CD14-positive monocyte (primary cell): ENCODE measurements around the gene IRS2. TPM values are rescaled to one million over a fixed set of nuclear protein-coding genes. Genes with fewer than 3 reads are reported as not detected.

ENCODE experiments used
- DNase-seq, 3 donors: peaks; one replicate each; pipeline ENCODE4 v3.0.0-alpha.2; 2011 to 2022
- H2AFZ ChIP-seq: 2 replicates; pipeline ENCODE4 v1.6.0; 2012; ENCODE audit warnings: mild to moderate bottlenecking, low read depth, low read length, inconsistent platforms; ENCODE audit not compliant: insufficient read depth, poor library complexity, severe bottlenecking
- H3K27ac ChIP-seq, 2 donors: 1 replicate in 1 of 2; 2 replicates in 1 of 2; pipeline ENCODE4 v1.5.1; 2012 to 2013; ENCODE audit warnings: low read length in 2 of 2, control low read depth in 1 of 2, inconsistent platforms in 1 of 2, low read depth in 1 of 2, mild to moderate bottlenecking in 1 of 2
- H3K27me3 ChIP-seq, 2 donors: one replicate each; pipeline versions ENCODE4 v1.6.0 to v1.6.1; 2011 to 2013; ENCODE audit warnings: low read length in 2 of 2; ENCODE audit not compliant: control insufficient read depth in 2 of 2, insufficient read depth in 2 of 2
- H3K36me3 ChIP-seq, 2 donors: replicated peaks in 1 of 2; 1 replicate in 1 of 2; 2 replicates in 1 of 2; pipeline versions ENCODE4 v1.5.1 to v1.6.1; 2012 to 2013; ENCODE audit warnings: low read length in 2 of 2, control low read depth in 1 of 2, inconsistent platforms in 1 of 2, mild to moderate bottlenecking in 1 of 2; ENCODE audit not compliant: insufficient read depth in 2 of 2, control insufficient read depth in 1 of 2
- H3K4me1 ChIP-seq, 2 donors: 1 replicate in 1 of 2; 2 replicates in 1 of 2; pipeline versions ENCODE4 v1.5.1 to v1.6.1; 2012 to 2013; ENCODE audit warnings: low read length in 2 of 2, control low read depth in 1 of 2, inconsistent platforms in 1 of 2, mild to moderate bottlenecking in 1 of 2, moderate library complexity in 1 of 2; ENCODE audit not compliant: insufficient read depth in 2 of 2, control insufficient read depth in 1 of 2
- H3K4me2 ChIP-seq: replicated peaks from 2 replicates; pipeline ENCODE3; 2012; ENCODE audit warnings: low read length, moderate library complexity, mild to moderate bottlenecking; ENCODE audit not compliant: poor library complexity, severe bottlenecking; ENCODE audit errors: extremely low read depth
- H3K4me3 ChIP-seq, 3 experiments: fragments of 200-600 bp in 1 of 3; sonication (generic) in 1 of 3; replicated peaks in 1 of 3; 1 replicate in 2 of 3; 2 replicates in 1 of 3; pipeline ENCODE4 v1.5.1; 2011 to 2013; ENCODE audit warnings: low read length in 3 of 3, mild to moderate bottlenecking in 3 of 3, control low read depth in 2 of 3, low read depth in 2 of 3, inconsistent platforms in 1 of 3, moderate library complexity in 1 of 3
- H3K79me2 ChIP-seq: 2 replicates; pipeline ENCODE4 v1.6.0; 2012; ENCODE audit warnings: mild to moderate bottlenecking, control low read depth, inconsistent platforms, low read length, moderate library complexity; ENCODE audit not compliant: insufficient read depth
- H3K9ac ChIP-seq: 2 replicates; pipeline ENCODE4 v1.6.0; 2017; ENCODE audit warnings: low read length, mild to moderate bottlenecking; ENCODE audit not compliant: insufficient read depth, poor library complexity, severe bottlenecking
- H3K9me3 ChIP-seq, 2 donors: replicated peaks in 1 of 2; 1 replicate in 1 of 2; 2 replicates in 1 of 2; pipeline versions ENCODE4 v1.5.1 to v1.6.1; 2012 to 2013; ENCODE audit warnings: low read length in 2 of 2, control low read depth in 1 of 2; ENCODE audit not compliant: control insufficient read depth in 1 of 2, insufficient read depth in 1 of 2
- H4K20me1 ChIP-seq: 2 replicates; pipeline ENCODE4 v1.6.0; 2012; ENCODE audit warnings: mild to moderate bottlenecking, low read length, control low read depth, moderate library complexity; ENCODE audit not compliant: insufficient read depth
- H3K27ac Mint-ChIP-seq, 7 donors: one replicate each; pipeline ENCODE4 v1.8.0; 2020; ENCODE audit warnings: mild to moderate bottlenecking in 7 of 7, mixed read lengths in 7 of 7, moderate library complexity in 6 of 7, inconsistent platforms in 2 of 7
- H3K27me3 Mint-ChIP-seq, 3 donors: one replicate each; pipeline ENCODE4 v1.8.0; 2021 to 2022; ENCODE audit warnings: low read depth in 3 of 3, mild to moderate bottlenecking in 3 of 3, mixed read lengths in 3 of 3, moderate library complexity in 3 of 3, inconsistent platforms in 1 of 3
- H3K36me3 Mint-ChIP-seq, 2 donors: one replicate each; pipeline ENCODE4 v1.8.0; 2020; ENCODE audit warnings: mixed read lengths in 2 of 2, inconsistent platforms in 1 of 2, mild to moderate bottlenecking in 1 of 2
- H3K4me1 Mint-ChIP-seq: one replicate; pipeline ENCODE4 v1.8.0; 2020; ENCODE audit warnings: mild to moderate bottlenecking, mixed read lengths
- H3K4me3 Mint-ChIP-seq, 2 donors: one replicate each; pipeline ENCODE4 v1.8.0; 2020; ENCODE audit warnings: mild to moderate bottlenecking in 2 of 2, mixed read lengths in 2 of 2, moderate library complexity in 1 of 2
- H3K9me3 Mint-ChIP-seq, 7 donors: one replicate each; pipeline ENCODE4 v1.8.0; 2020 to 2022; ENCODE audit warnings: mixed read lengths in 7 of 7, mild to moderate bottlenecking in 6 of 7, moderate library complexity in 6 of 7, inconsistent platforms in 2 of 7
- WGBS: methylation state at CpG from one replicate; pipeline ENCODE4 v1.1.5; 2013; ENCODE audit warnings: missing lambda C conversion rate; ENCODE audit not compliant: insufficient coverage; 5-methylcytosine and 5-hydroxymethylcytosine counted together
- intact Hi-C, 2 donors: fragments of 100-400 bp; cut with micrococcal nuclease; formaldehyde crosslinking; loops; one replicate each; pipeline versions ENCODE4 v1.15.0 to v1.15.1; 2023
- polyA plus RNA-seq, 3 donors: library from polyadenylated mRNA; depleted of rRNA in 1 of 3; unstranded in 2 of 3; stranded (reverse) in 1 of 3; fragments of 300-500 nt in 2 of 3; fragments of >200 nt in 1 of 3; fragmentation: Illumina TruSeq in 2 of 3; gene quantifications; 1 replicate in 2 of 3; 2 replicates in 1 of 3; pipeline ENCODE4 v1.2.3, GENCODE V29; 2012 to 2021
- TF ChIP-seq, protein P1 (sequence below): fragments of 200-600 bp; IDR thresholded peaks from one replicate; pipeline ENCODE4 v1.8.0; 2022; ENCODE audit warnings: antibody characterized with exemption, mild to moderate bottlenecking

The IRS2 gene
- polyA plus RNA-seq, 3 donors: 2.4 to 27.1 (median 3.5) TPM

DNA sequence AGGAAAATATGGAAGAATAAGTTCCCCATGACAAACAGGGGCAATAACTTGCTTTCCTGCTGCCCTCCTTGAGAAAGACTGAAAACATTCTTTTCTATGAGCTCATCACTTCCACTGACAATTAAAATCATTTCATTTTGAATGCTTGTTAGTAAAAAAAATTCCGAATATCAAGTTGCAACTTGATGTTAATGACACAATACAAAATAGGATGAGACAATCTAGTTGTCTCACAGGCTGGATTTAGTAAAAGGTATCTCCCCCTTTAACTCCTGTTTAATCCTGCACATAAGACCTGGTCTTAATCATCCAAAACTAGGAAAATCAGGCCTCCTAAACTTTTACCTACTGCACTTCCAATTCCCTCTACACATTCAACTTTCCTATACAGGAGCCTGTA is 24.7 kb downstream of the IRS2 start:
- Histone ChIP-seq H3K9me3 (peaks cover 0 to 6% of the 10 kb centered on the region in 2 donors), H2AFZ (no peak overlapping the region), H3K79me2 (peaks cover 89% of the 10 kb centered on the region), H4K20me1 (peaks cover 97% of the 10 kb centered on the region), H3K4me1 (peaks cover 9 to 11% of the 10 kb centered on the region in 2 donors), H3K27ac (peak overlapping the region in 1 of 2 donors; percentile 6), H3K27me3 (no peaks in the 10 kb centered on the region), H3K4me2 (no peak overlapping the region), H3K4me3 (no peak overlapping the region), H3K9ac (no peak overlapping the region), H3K36me3 (peaks cover 1 to 40% of the 10 kb centered on the region in 2 donors)
- H3K9me3 Mint-ChIP-seq: peaks cover 0 to 3% (median 0%) of the 10 kb centered on the region in 7 donors
- peaks cover 45% of the 10 kb centered on the region for H3K4me1 Mint-ChIP-seq
- peaks cover 0 to under 1% (median 0%) of the 10 kb centered on the region in 3 donors for H3K27me3 Mint-ChIP-seq
- no CpG with 5 or more reads among the region's 1 CpG for WGBS
- intact Hi-C loops: no loop called here
- H3K4me3 Mint-ChIP-seq: no peak overlapping the region
- H3K36me3 Mint-ChIP-seq: peaks cover 19 to 58% of the 10 kb centered on the region in 2 donors
- DNase-seq: no peak
- no peak overlapping the region for H3K27ac Mint-ChIP-seq
- TF ChIP-seq, protein P1, sequence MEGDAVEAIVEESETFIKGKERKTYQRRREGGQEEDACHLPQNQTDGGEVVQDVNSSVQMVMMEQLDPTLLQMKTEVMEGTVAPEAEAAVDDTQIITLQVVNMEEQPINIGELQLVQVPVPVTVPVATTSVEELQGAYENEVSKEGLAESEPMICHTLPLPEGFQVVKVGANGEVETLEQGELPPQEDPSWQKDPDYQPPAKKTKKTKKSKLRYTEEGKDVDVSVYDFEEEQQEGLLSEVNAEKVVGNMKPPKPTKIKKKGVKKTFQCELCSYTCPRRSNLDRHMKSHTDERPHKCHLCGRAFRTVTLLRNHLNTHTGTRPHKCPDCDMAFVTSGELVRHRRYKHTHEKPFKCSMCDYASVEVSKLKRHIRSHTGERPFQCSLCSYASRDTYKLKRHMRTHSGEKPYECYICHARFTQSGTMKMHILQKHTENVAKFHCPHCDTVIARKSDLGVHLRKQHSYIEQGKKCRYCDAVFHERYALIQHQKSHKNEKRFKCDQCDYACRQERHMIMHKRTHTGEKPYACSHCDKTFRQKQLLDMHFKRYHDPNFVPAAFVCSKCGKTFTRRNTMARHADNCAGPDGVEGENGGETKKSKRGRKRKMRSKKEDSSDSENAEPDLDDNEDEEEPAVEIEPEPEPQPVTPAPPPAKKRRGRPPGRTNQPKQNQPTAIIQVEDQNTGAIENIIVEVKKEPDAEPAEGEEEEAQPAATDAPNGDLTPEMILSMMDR: no peak

DNA sequence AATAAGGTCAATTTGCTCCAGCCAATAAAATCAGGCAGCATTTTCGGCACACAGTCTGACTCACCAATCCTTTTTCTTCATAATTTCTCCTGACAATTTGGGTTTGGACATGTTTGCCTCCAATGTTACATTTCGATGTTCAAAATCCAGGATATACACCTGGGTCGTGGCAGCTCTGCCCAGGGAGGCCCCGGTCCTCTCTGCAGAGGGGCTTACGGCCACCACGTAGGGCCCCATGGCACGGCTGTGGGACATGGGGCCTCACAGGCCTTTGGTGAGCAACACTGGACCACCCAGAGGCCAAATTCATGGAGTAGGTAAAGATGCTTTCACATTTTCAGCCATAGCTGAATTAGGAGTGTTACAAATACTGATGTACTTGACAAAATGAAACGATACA is 25.4 kb downstream of the IRS2 start:
- Mint-ChIP-seq H3K27ac (peak overlapping the region in 1 of 7 donors; percentile 42), H3K27me3 (no peaks in the 10 kb centered on the region), H3K4me1 (peaks cover 46% of the 10 kb centered on the region), H3K36me3 (peaks cover 25 to 64% of the 10 kb centered on the region in 2 donors), H3K9me3 (peaks cover 0 to 3% (median 0%) of the 10 kb centered on the region in 7 donors), H3K4me3 (no peak overlapping the region)
- H3K4me1 ChIP-seq: peaks cover 12 to 13% of the 10 kb centered on the region in 2 donors
- H3K9ac ChIP-seq: no peak overlapping the region
- H3K9me3 ChIP-seq: peaks cover 0 to 6% of the 10 kb centered on the region in 2 donors
- TF ChIP-seq, protein P1: no peak
- intact Hi-C loops: no loop called here
- DNase-seq: no peak
- peaks cover 94% of the 10 kb centered on the region for H3K79me2 ChIP-seq
- peaks cover 9 to 47% of the 10 kb centered on the region in 2 donors for H3K36me3 ChIP-seq
- no peak overlapping the region for H3K4me3 ChIP-seq
- no peak overlapping the region for H3K4me2 ChIP-seq
- H3K27me3 ChIP-seq: no peaks in the 10 kb centered on the region
- WGBS: 83% methylated on average over 6 of the region's 8 CpGs
- H2AFZ ChIP-seq: no peak overlapping the region
- peak overlapping the region in 1 of 2 donors; percentile 4 for H3K27ac ChIP-seq
- H4K20me1 ChIP-seq: peaks cover 100% of the 10 kb centered on the region
